Bronchial smooth muscle cell (primary cell): ENCODE measurements around the gene SLC2A9. TPM values are rescaled to one million over a fixed set of nuclear protein-coding genes. Genes with fewer than 3 reads are reported as not detected.

Experiments
- total RNA-seq: library from RNA; depleted of rRNA; stranded (reverse); fragments of >200 nt; gene quantifications from 2 replicates; pipeline ENCODE4 v1.2.1, GENCODE V29; 2014

Gene SLC2A9
- 2.5 and 3.1 TPM in 2 replicates for total RNA-seq

DNA sequence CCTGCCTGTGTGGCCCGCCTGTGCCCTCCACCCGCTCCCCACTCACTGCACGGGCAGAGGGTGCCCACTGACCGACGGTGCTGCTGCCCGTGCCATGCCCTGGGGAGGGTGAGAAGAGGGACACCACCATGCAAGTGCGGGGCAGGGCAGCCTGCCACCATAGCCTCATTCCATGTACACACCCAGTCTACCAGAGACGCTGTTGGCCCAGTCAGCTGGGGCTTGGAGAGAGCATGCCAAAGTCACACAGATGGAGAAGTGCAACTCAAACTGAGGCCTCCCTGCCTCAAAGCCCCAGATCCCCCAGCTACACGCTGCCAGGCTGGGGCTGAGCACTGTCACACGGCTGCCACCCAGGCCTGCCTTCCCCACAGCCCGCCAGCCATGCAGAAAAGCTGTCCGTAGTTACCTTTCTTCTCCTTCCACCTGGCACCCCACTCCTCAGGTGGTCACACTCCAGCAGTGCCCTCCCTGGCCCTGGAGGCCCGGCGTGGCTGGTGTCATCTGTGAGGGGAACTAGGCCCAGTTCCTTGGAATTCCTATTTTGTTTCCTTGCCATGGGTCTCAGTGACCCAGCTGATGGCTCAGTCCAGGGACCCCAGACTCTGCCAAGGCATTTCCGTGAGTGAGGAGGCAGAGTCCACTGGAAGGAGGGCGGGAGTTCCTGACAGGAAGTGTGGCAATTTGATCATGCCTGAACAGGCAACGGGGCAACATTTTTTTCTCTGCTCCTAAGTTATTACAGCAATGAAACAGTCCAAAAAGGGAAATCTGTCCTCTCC lies at the start of gene SLC2A9:
TSS of gene SLC2A9 (minus strand) at position 627 of the 782 bp plus-strand sequence. CDS start at position 559, 68 bp downstream.

DNA sequence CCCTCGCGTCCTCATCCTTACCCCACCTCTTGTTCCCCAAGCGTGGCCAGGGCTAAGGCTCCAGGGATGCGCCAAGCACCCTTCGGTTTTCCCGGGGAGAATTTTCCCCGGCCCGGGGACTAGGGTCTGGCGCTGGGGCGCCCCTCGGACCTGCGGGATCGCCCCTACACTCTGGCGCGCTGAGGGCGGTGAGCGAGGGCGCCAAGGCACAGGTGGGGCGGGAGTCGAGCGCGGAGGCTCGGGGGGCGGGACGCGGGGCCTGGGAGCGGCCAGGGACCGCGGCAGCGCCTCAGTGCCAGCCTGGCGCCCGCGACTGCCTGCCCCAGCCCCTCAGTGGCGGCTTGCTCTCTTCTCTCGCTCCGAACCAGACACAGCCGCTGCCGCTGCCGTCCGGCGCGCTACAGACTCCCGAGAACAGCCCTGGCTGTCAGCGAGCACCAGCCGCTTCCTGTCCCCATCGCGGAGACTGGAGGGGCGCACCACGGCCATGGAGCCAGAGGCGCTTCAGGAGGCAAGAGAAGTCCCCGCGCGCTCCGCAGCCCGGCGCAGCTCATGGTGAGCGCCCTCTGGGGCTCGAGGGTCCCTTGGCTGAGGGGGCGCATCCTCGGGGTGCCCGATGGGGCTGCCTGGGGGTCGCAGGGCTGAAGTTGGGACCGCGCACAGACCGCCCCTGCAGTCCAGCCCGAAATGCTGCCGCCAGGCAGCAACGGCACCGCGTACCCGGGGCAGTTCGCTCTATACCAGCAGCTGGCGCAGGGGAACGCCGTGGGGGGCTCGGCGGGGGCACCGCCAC lies 239.8 kb downstream of the SLC2A9 start, which contains the start of gene DRD5:
TSS of gene DRD5 (plus strand) at position 292 of the 793 bp plus-strand sequence. CDS start at position 688, 396 bp downstream.

Other genes with a start within 250 kb of the SLC2A9 start
- not detected in 2 replicates for gene DRD5, start 239.9 kb downstream of the SLC2A9 start, total RNA-seq
- gene WDR1, start 95.3 kb upstream of the SLC2A9 start, total RNA-seq, result 306 and 310 TPM in 2 replicates